C4-2B (cell line): ENCODE data around the gene NIPBL.

Source experiments
- H3K27ac ChIP-seq: fragments of 450-650 bp; 2 replicates; pipeline ENCODE4 v1.5.1; 2017
- CTCF ChIP-seq: fragments of 450-650 bp; conservative IDR thresholded peaks from 2 replicates; pipeline ENCODE4 v1.5.1; 2017; ENCODE audit warnings: mild to moderate bottlenecking
- ZFX ChIP-seq: fragments of 450-650 bp; IDR thresholded peaks from 2 replicates; pipeline ENCODE4 v1.6.1; 2017

Gene NIPBL

GRCh38 chr5:36876965-36877666 lies 547 bp downstream of the NIPBL start:
- TF ChIP-seq CTCF (no peak), ZFX (peak; percentile 100)
- H3K27ac ChIP-seq, result peak overlapping the region; percentile 89

- TF ChIP-seq ZFX (no peak), CTCF (no peak)
- H3K27ac ChIP-seq, result peak overlapping the region; percentile 89
These were observed 1.3 kb downstream of the NIPBL start for GRCh38 chr5:36877667-36878391.

GRCh38 chr5:36878392-36879082 lies 2.0 kb downstream of the NIPBL start:
- no peak for TF ChIP-seq ZFX
- no peak overlapping the region; the same call in 1 of the 2 replicates for H3K27ac ChIP-seq

GRCh38 chr5:36879274-36880033 lies 2.9 kb downstream of the NIPBL start:
- TF ChIP-seq CTCF, result no peak
- TF ChIP-seq ZFX, result no peak

GRCh38 chr5:36880761-36881160 lies 4.2 kb downstream of the NIPBL start:
- H3K27ac ChIP-seq, result no peak overlapping the region
- TF ChIP-seq ZFX (no peak), CTCF (no peak)

More at GRCh38 chr5:36879274-36880033, 2.9 kb downstream of the NIPBL start:
- no peak overlapping the region for H3K27ac ChIP-seq

GRCh38 chr5:36881304-36881703 lies 4.7 kb downstream of the NIPBL start:
- H3K27ac ChIP-seq, result no peak overlapping the region
- TF ChIP-seq CTCF (no peak), ZFX (no peak)

GRCh38 chr5:36881807-36882206 lies 5.2 kb downstream of the NIPBL start:
- no peak overlapping the region for H3K27ac ChIP-seq
- no peak for TF ChIP-seq ZFX
- TF ChIP-seq CTCF, result no peak
